Hippocampal formation (tissue), 2 donors: ENCODE data around the gene ERLEC1.
"Not testable (repeated sequence)": the region's sequence is repeated elsewhere in the genome, so short reads cannot be mapped to it uniquely, and the experiment has no call there.

Experiments used
- DNase-seq, 2 donors: peaks; one replicate each; lab custom pipeline; 2025; lab: John Stamatoyannopoulos, UW

Gene ERLEC1

GRCh38 chr2:53786705-53787613, at the start of gene ERLEC1, which contains the start of gene ASB3:
TSS of gene ERLEC1 (plus strand) at chr2:53787044. CDS start at chr2:53787211, 167 bp downstream.
TSS of gene ASB3 (minus strand) at chr2:53786953. CDS start at chr2:53765572, 21,381 bp downstream.
- DNase-seq = peak; percentile 87 to 88

- no peak for DNase-seq
Measured at GRCh38 chr2:53737091-53737490, 49.8 kb upstream of the ERLEC1 start.

GRCh38 chr2:53739032-53739431, 47.8 kb upstream of the ERLEC1 start:
- DNase-seq = no peak

- peak in 1 of 2 donors; percentile 57 for DNase-seq
Measured at GRCh38 chr2:53740170-53740569, 46.7 kb upstream of the ERLEC1 start.

GRCh38 chr2:53744395-53745065, 42.3 kb upstream of the ERLEC1 start:
- no peak for DNase-seq

GRCh38 chr2:53750041-53750768, 36.6 kb upstream of the ERLEC1 start:
- no peak for DNase-seq

GRCh38 chr2:53751728-53752127, 35.1 kb upstream of the ERLEC1 start:
- DNase-seq = no peak

GRCh38 chr2:53752385-53752784, 34.5 kb upstream of the ERLEC1 start:
- no peak for DNase-seq

GRCh38 chr2:53753041-53753440, 33.8 kb upstream of the ERLEC1 start:
- DNase-seq = no peak

GRCh38 chr2:53755121-53755520, 31.7 kb upstream of the ERLEC1 start:
- no peak for DNase-seq

GRCh38 chr2:53756644-53757043, 30.2 kb upstream of the ERLEC1 start:
- no peak for DNase-seq

- not testable (repeated sequence) for DNase-seq
Measured at GRCh38 chr2:53757206-53757605, 29.6 kb upstream of the ERLEC1 start.

- DNase-seq = no peak
Measured at GRCh38 chr2:53765767-53766166, 21.1 kb upstream of the ERLEC1 start.

GRCh38 chr2:53767405-53768241, 19.2 kb upstream of the ERLEC1 start, which contains the start of gene CHAC2:
TSS of gene CHAC2 (plus strand) at chr2:53767804. CDS start at chr2:53767887, 83 bp downstream.
- peak; percentile 69 to 77 for DNase-seq

- no peak for DNase-seq
Measured at GRCh38 chr2:53768242-53768542, 18.7 kb upstream of the ERLEC1 start.

- DNase-seq = no peak
Measured at GRCh38 chr2:53769318-53769945, 17.4 kb upstream of the ERLEC1 start.

GRCh38 chr2:53770264-53770663, 16.6 kb upstream of the ERLEC1 start:
- DNase-seq = no peak

GRCh38 chr2:53777134-53777533, 9.7 kb upstream of the ERLEC1 start:
- DNase-seq = no peak

GRCh38 chr2:53778536-53779162, 8.2 kb upstream of the ERLEC1 start:
- no peak for DNase-seq

GRCh38 chr2:53780056-53780455, 6.8 kb upstream of the ERLEC1 start:
- DNase-seq = no peak
